Esophagus (tissue), 2 donors: ENCODE data around the gene BLID. TPM values are rescaled to one million over a fixed set of nuclear protein-coding genes. Genes with fewer than 3 reads are reported as not detected.

Experiments used
- H3K27ac ChIP-seq, 2 donors: one replicate each; pipeline ENCODE4 v1.5.1; 2013; ENCODE audit warnings: low read depth in 2 of 2, mild to moderate bottlenecking in 2 of 2, inconsistent platforms in 1 of 2, low read length in 1 of 2, moderate library complexity in 1 of 2
- H3K27me3 ChIP-seq, 2 donors: one replicate each; pipeline ENCODE4 v1.6.1; 2013; ENCODE audit warnings: low read length in 2 of 2, control low read depth in 1 of 2, mild to moderate bottlenecking in 1 of 2; ENCODE audit not compliant: insufficient read depth in 2 of 2, control insufficient read depth in 1 of 2
- H3K36me3 ChIP-seq, 2 donors: one replicate each; pipeline ENCODE4 v1.6.1; 2013; ENCODE audit warnings: low read length in 1 of 2; ENCODE audit not compliant: control insufficient read depth in 2 of 2, insufficient read depth in 2 of 2
- H3K4me1 ChIP-seq, 2 donors: one replicate each; pipeline ENCODE4 v1.6.1; 2013; ENCODE audit warnings: low read length in 1 of 2; ENCODE audit not compliant: control insufficient read depth in 2 of 2, insufficient read depth in 2 of 2
- H3K4me3 ChIP-seq, 2 donors: one replicate each; pipeline ENCODE4 v1.5.1; 2013; ENCODE audit warnings: low read length in 2 of 2, mild to moderate bottlenecking in 2 of 2, low read depth in 1 of 2, moderate library complexity in 1 of 2
- H3K9me3 ChIP-seq, 2 donors: one replicate each; pipeline ENCODE4 v1.6.1; 2013; ENCODE audit warnings: mild to moderate bottlenecking in 2 of 2, low read depth in 1 of 2, low read length in 1 of 2, moderate library complexity in 1 of 2; ENCODE audit not compliant: control insufficient read depth in 2 of 2, insufficient read depth in 1 of 2
- WGBS, 2 donors: extraction: QIAGEN DNeasy Blood & Tissue Kit; methylation state at CpG; one replicate each; pipeline ENCODE4 v1.1.7; 2013; 5-methylcytosine and 5-hydroxymethylcytosine counted together
- polyA plus RNA-seq, 2 donors: library from polyadenylated mRNA; stranded (reverse); fragments of 200-250 nt; gene quantifications; one replicate each; pipeline ENCODE4 v1.2.3, GENCODE V29; 2013
- donor health status: healthy with polysubstance abuse.
- donor health status: Bipolar disorder and iron deficiency.

The BLID gene
- polyA plus RNA-seq, 2 donors = not detected

GRCh38 chr11:122108192-122108799 is 7.7 kb downstream of the BLID start:
- 45 to 70% methylated on average over 3 of the region's 3 CpGs for WGBS, 2 donors
- no peaks in the 10 kb centered on the region for H3K36me3 ChIP-seq
- no peaks in the 10 kb centered on the region for H3K4me1 ChIP-seq
- no peak overlapping the region for H3K4me3 ChIP-seq
- no peak overlapping the region for H3K27ac ChIP-seq
- no peaks in the 10 kb centered on the region for H3K9me3 ChIP-seq
- no peaks in the 10 kb centered on the region for H3K27me3 ChIP-seq

- H3K4me1 ChIP-seq = no peaks in the 10 kb centered on the region
- H3K4me3 ChIP-seq = no peak overlapping the region
- no peaks in the 10 kb centered on the region for H3K36me3 ChIP-seq
- no peak overlapping the region for H3K27ac ChIP-seq
- 62 to 64% methylated on average over 3 of the region's 3 CpGs for WGBS, 2 donors
- H3K27me3 ChIP-seq = no peaks in the 10 kb centered on the region
- H3K9me3 ChIP-seq = no peaks in the 10 kb centered on the region
Measured at GRCh38 chr11:122107566-122107965, 8.4 kb downstream of the BLID start.

- Histone ChIP-seq H3K27ac (no peak overlapping the region), H3K4me3 (no peak overlapping the region), H3K36me3 (no peaks in the 10 kb centered on the region), H3K9me3 (no peaks in the 10 kb centered on the region), H3K27me3 (no peaks in the 10 kb centered on the region), H3K4me1 (no peaks in the 10 kb centered on the region)
- WGBS, 2 donors = 75 to 76% methylated on average over 3 of the region's 3 CpGs
Measured at GRCh38 chr11:122107045-122107444, 9.0 kb downstream of the BLID start.

- peaks cover 0 to 2% of the 10 kb centered on the region in 2 donors for H3K27me3 ChIP-seq
- 76 to 77% methylated on average over 8 of the region's 8 CpGs for WGBS, 2 donors
- H3K36me3 ChIP-seq = no peaks in the 10 kb centered on the region
- H3K4me1 ChIP-seq = no peaks in the 10 kb centered on the region
- no peak overlapping the region for H3K4me3 ChIP-seq
- no peaks in the 10 kb centered on the region for H3K9me3 ChIP-seq
- no peak overlapping the region for H3K27ac ChIP-seq
Measured at GRCh38 chr11:122105044-122105758, 10.8 kb downstream of the BLID start.

GRCh38 chr11:122104341-122104740 is 11.7 kb downstream of the BLID start:
- Histone ChIP-seq H3K27me3 (peaks cover 0 to 2% of the 10 kb centered on the region in 2 donors), H3K36me3 (no peaks in the 10 kb centered on the region), H3K27ac (no peak overlapping the region), H3K4me3 (no peak overlapping the region), H3K4me1 (no peaks in the 10 kb centered on the region), H3K9me3 (no peaks in the 10 kb centered on the region)
- 50 to 59% methylated on average over 1 of the region's 1 CpG for WGBS, 2 donors

GRCh38 chr11:122103726-122104125 is 12.3 kb downstream of the BLID start:
- Histone ChIP-seq H3K4me1 (no peaks in the 10 kb centered on the region), H3K4me3 (no peak overlapping the region), H3K27me3 (peaks cover 0 to 2% of the 10 kb centered on the region in 2 donors), H3K27ac (no peak overlapping the region), H3K36me3 (no peaks in the 10 kb centered on the region), H3K9me3 (no peaks in the 10 kb centered on the region)
- 74 to 80% methylated on average over 4 of the region's 4 CpGs for WGBS, 2 donors

GRCh38 chr11:122103321-122103720 is 12.7 kb downstream of the BLID start:
- WGBS, 2 donors = 53 to 65% methylated on average over 6 of the region's 6 CpGs
- Histone ChIP-seq H3K4me3 (no peak overlapping the region), H3K27me3 (peaks cover 0 to 2% of the 10 kb centered on the region in 2 donors), H3K36me3 (no peaks in the 10 kb centered on the region), H3K9me3 (no peaks in the 10 kb centered on the region), H3K4me1 (no peaks in the 10 kb centered on the region), H3K27ac (no peak overlapping the region)

GRCh38 chr11:122102426-122102825 is 13.6 kb downstream of the BLID start:
- Histone ChIP-seq H3K36me3 (no peaks in the 10 kb centered on the region), H3K9me3 (no peaks in the 10 kb centered on the region), H3K27ac (peak overlapping the region; percentile 22 to 33), H3K27me3 (peaks cover 0 to 2% of the 10 kb centered on the region in 2 donors), H3K4me3 (no peak overlapping the region), H3K4me1 (no peaks in the 10 kb centered on the region)
- WGBS, 2 donors = 81 to 88% methylated on average over 4 of the region's 4 CpGs

- Histone ChIP-seq H3K27me3 (peaks cover 0 to 2% of the 10 kb centered on the region in 2 donors), H3K9me3 (no peaks in the 10 kb centered on the region), H3K4me1 (no peaks in the 10 kb centered on the region), H3K4me3 (peak overlapping the region in 1 of 2 donors; percentile 71), H3K36me3 (no peaks in the 10 kb centered on the region), H3K27ac (peak overlapping the region; percentile 57 to 78)
- 3 to 5% methylated on average over 13 of the region's 13 CpGs for WGBS, 2 donors
Measured at GRCh38 chr11:122101625-122102291, 14.3 kb downstream of the BLID start.
